GM18951 (cell line): ENCODE measurements around the gene EML3.
"Not testable (repeated sequence)": the region's sequence is repeated elsewhere in the genome, so short reads cannot be mapped to it uniquely, and the experiment has no call there.

Source experiments
- POLR2A ChIP-seq: IDR thresholded peaks from 4 replicates; pipeline ENCODE4 v1.6.1; 2011; ENCODE audit warnings: mild to moderate bottlenecking; ENCODE audit not compliant: insufficient read length, insufficient read depth; ENCODE audit errors: extremely low read depth
- in situ Hi-C: fragments of 300-500 bp; cut with MboI; formaldehyde crosslinking; loops from one replicate; pipeline ENCODE4 v1.12.0; 2022; ENCODE audit warnings: low sequenced_read_pairs, mixed read lengths, inconsistent platforms; ENCODE audit not compliant: unreplicated experiment

The EML3 gene

GRCh38 chr11:62566247-62566646, 46.3 kb downstream of the EML3 start:
- in situ Hi-C loops: no loop called here
- no peak for TF ChIP-seq POLR2A

- in situ Hi-C loops: no loop called here
- TF ChIP-seq POLR2A: no peak
Measured at GRCh38 chr11:62565100-62565802, 47.3 kb downstream of the EML3 start.

- in situ Hi-C loops: not testable (repeated sequence)
Measured at GRCh38 chr11:62561677-62562230, 50.8 kb downstream of the EML3 start.

DNA sequence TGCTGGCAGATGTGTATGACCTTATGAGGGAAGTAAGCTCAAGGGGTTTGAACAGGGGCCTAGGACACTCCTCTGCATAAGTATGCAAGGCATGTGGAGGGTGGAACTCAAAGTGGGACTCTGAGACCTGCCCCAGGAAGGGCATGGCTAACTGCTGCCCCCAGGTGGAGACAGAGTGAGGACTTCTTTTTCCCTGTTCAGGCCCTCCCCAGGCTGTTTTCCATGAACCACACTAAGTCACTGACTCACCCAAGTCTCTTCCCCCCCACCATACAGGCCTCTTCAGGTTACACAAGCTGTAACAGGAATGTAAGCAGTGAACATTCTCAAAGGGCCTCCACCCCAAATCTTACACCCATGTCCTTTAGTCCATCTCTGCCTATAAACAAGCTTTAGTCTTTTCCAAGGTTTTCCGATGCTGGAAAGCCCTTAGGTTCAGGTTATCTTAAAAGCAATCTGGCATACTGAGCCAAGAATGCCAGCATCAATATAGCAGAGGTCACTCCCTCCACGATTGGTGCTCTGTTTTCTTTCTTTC, 51.9 kb downstream of the EML3 start:
- in situ Hi-C loops: no loop called here
- TF ChIP-seq POLR2A: no peak

GRCh38 chr11:62559626-62560025, 52.9 kb downstream of the EML3 start:
- in situ Hi-C loops: not testable (repeated sequence)

DNA sequence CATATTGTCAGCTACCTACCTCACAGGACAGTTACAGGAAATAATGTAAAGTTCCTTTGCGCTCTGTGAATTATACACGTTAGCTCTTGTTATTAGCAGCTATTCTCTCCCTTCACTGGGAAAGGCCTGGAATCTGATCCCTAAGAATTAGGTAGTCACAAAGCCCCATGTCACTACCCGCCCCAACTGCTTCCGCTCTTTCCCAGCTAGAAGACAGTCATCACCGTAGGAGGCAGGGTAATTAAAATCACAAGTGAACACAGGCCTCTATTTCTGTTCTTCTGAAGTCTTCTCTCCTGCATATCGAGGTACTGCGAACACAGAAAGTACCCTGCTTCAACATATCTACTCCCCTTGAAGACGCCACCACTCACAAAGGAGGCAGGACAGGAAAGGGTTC, 53.4 kb downstream of the EML3 start:
- in situ Hi-C loops: no loop called here
- no peak for TF ChIP-seq POLR2A

GRCh38 chr11:62558669-62559068, 53.9 kb downstream of the EML3 start:
- in situ Hi-C loops: no loop called here
- no peak for TF ChIP-seq POLR2A

DNA sequence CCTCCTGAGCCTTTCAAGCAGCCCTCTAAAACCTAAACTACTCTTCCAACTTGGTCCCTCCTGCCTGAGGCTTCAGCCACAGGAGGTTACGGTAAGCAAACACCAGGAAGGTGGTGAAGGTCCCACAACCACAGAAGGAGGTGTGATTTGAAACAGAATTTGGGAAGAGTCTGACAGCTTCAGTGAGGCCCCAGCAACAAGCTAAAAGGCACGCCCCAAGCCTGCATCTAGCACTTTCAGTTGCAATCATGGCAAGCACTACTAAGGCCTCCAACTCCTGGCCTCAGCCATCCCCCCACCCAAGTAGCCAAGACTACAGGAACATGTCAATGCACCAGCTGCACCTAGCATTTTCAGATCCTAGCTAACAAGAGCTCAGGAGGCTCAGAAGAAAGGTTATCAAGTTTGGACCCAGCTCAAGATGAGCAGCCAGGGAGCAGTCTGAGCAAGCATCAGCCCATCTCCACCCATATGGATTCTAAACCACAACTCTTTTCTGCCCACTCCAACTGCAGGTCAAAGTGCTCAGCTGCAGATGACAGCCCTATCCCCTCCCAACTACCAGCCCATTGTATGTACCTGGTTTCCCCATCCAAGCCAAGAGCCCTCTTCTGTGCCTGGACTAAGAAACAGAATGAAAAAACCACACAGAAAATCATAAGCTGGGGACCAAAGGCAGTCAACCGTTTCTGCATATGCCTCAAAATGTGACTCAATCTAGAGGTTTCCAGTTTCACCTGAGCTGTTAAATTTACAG, 55.5 kb downstream of the EML3 start:
- in situ Hi-C loops: no loop called here
- no peak for TF ChIP-seq POLR2A

DNA sequence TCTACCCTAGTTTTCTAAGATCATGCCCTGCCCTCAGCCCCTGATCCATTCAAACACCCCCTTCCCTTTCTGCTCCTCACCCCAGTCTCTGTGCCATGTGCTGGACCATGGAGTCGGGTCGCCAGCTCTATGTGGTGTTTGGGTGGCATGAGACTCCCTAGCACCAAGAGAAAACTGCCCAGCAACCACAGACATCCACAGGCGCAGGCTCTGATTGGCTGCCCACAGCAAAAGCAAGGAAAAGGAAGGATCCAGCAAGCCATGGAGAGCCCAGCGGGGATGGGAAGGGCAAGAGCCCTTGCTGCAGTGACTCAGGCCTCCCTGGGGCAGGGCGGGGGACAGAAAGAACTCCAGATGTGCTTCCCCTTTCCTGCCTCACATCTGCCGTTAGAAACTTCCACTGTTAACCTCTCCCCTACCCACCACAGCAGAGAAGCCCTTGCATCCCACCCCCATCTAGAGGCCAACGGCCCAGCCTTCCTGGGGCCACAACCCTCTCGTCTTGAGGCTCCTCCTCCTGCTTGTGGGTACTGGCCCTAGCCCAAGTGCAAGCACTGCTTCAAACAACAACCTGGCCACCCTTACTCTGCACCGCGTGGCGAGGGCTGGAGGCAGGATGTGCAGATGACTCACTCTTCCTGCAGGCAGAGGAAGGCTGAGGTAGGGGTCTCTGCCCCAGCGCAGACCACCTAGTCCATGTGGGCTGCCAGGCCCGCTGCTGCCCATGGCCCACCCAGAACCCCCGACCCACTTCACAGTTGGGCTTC, 56.3 kb downstream of the EML3 start:
- in situ Hi-C loops: no loop called here
- no peak for TF ChIP-seq POLR2A

DNA sequence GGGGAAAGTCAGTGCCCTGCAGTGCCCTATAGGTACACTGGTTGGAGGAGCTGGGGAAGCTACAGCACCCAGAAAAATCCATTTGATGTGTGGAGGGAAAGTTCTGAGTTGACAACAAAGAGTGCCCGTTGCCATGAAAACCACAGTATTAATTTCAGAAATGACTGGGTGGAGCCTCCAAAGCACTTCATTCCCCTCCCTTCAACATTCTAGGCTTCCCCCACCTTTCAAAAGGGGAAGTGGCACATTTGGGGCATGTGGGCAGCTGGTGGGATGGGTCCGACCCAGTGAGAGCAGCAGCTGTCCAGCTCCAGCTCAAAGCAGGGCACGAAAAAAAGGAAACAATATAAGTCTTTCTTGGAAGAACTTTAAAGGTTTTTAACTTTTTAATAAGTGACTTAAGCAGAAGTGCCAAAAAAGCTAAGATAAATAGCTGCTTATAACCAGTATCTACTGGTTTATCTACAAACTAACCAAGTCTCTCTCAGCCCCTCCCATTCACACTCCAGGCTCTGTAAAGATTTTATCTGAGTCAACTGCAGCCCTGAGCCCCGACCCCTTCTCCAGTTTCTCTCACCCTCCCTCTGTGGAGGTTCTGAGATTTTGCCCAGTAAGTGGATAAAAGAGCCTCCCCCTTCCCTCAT, 57.0 kb downstream of the EML3 start:
- no peak for TF ChIP-seq POLR2A
- in situ Hi-C loops: no loop called here

DNA sequence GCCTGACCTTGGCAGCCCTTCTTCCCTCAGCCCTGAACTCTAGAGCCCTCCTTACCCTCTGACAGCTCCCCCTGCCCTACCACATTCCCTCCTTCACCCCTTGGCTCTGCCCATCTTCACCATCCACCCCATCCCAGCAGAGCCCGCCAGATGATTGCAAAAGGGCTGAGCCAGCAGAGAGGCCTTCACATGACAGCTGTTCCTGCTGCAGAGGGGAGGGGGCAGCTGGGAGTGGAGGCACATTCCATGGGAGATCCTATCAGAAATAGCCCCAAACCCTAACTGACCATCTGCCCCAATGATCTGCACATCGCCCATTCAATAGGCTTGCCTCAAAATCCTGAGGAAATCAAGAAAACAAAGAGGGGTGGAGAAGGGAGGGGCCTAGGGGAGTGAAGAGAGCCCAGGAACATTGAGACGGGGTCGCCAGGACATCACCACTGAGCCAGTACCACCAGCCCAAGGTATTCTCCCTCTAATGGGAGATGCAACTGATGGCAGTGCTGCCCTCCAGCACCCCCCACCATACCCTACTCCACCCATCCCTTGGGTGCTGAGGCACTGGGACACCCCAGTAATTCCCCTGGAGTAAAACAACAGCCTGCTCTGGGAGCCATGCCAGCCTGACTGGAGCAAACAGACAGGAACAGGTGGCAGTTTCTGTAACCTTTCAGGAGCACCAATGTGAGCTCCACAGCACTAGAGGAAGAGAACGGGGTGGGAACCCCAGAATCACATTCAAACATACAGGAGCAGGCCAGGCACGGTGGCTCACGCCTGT, 58.0 kb downstream of the EML3 start:
- TF ChIP-seq POLR2A: no peak
- in situ Hi-C loops: no loop called here

- in situ Hi-C loops: no loop called here
Measured at GRCh38 chr11:62553839-62554361, 58.7 kb downstream of the EML3 start.

More at GRCh38 chr11:62553839-62554361, 58.7 kb downstream of the EML3 start:
- no peak for TF ChIP-seq POLR2A
